ENCODE data around the gene COQ8A. TPM values are rescaled to one million over a fixed set of nuclear protein-coding genes. Genes with fewer than 3 reads are reported as not detected.
A peak's percentile ranks its signal among the peaks of the same experiment; 100 is the strongest.
"Not testable (repeated sequence)": the region's sequence is repeated elsewhere in the genome, so short reads cannot be mapped to it uniquely, and the experiment has no call there.

COQ8A gene
- polyA plus RNA-seq, 1 experiment, result 5.3 TPM

DNA sequence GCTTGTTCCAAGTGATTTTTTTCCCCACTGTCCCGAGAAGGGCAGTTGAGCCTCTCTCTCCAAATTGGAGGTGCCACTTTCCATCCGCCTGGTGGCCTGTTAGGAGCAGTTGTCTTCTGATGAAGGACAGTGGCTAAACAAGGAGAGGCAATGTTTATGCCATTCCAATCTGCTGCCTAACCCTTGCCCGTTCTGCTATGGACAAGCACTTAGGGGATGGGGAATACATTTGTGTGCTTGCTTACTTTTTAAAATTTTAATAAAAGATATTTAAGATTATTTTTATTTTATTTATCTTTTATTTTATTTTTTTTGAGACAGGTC, 12.0 kb downstream of the COQ8A start:
- no peak for DNase-seq (ENCODE audit: low read depth, low spot score)
- Histone ChIP-seq H3K9me3 (ENCODE audit: control insufficient read depth, insufficient read depth, low read length) (peaks cover 7% of the 10 kb centered on the region), H3K27me3 (ENCODE audit: control insufficient read depth, insufficient read depth, low read length) (no peaks in the 10 kb centered on the region), H3K4me3 (ENCODE audit: low read depth, low read length) (no peak overlapping the region), H3K27ac (ENCODE audit: low read depth, low read length) (no peak overlapping the region)
- ChIA-PET CTCF (no interaction called here), POLR2A (no interaction called here)
- TF ChIP-seq, protein P1, sequence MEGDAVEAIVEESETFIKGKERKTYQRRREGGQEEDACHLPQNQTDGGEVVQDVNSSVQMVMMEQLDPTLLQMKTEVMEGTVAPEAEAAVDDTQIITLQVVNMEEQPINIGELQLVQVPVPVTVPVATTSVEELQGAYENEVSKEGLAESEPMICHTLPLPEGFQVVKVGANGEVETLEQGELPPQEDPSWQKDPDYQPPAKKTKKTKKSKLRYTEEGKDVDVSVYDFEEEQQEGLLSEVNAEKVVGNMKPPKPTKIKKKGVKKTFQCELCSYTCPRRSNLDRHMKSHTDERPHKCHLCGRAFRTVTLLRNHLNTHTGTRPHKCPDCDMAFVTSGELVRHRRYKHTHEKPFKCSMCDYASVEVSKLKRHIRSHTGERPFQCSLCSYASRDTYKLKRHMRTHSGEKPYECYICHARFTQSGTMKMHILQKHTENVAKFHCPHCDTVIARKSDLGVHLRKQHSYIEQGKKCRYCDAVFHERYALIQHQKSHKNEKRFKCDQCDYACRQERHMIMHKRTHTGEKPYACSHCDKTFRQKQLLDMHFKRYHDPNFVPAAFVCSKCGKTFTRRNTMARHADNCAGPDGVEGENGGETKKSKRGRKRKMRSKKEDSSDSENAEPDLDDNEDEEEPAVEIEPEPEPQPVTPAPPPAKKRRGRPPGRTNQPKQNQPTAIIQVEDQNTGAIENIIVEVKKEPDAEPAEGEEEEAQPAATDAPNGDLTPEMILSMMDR (IDR thresholded peaks at IDR 0.05; ENCODE audit: low read depth, low read length), result no peak

DNA sequence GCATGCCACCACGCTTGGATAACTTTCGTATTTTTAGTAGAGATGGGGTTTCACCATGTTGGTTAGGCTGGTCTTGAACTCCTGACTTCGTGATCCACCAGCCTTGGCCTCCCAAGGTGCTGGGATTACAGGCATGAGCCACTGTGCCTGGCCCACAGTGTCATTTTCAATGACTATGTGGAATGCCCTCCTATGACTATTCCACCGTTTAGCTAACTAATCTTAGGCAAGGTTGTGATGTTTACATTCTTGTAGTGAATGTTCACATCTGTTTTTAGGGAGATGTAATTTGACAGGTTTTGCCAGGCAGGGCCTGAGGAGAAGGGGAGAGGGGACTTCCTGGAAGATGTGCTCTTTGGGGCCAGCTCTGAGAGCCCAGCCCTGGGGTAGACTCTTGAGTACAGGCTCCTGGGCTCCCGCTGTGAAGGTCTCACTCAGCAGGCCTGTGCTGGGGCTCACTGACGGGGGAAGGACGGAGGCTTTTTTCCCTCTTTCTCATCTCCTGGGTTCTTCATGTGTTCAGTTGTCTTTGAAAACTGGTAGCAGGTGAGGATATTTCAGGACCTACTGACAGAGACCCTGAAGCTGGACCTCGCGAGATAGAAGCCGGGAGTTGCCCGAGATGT, 13.2 kb downstream of the COQ8A start:
- Histone ChIP-seq H3K4me3 (ENCODE audit: low read depth, low read length) (no peak overlapping the region), H3K27ac (ENCODE audit: low read depth, low read length) (peak overlapping the region; percentile 21), H3K9me3 (ENCODE audit: control insufficient read depth, insufficient read depth, low read length) (peaks cover 10% of the 10 kb centered on the region), H3K27me3 (ENCODE audit: control insufficient read depth, insufficient read depth, low read length) (no peaks in the 10 kb centered on the region)
- ChIA-PET CTCF (no interaction called here), POLR2A (interaction anchor here (1.3 kb wide), 1 partner anchor 14 kb away, joined by 4 read pairs; no protein-coding TSS in a partner anchor)
- peak; percentile 13 for DNase-seq (ENCODE audit: low read depth, low spot score)
- TF ChIP-seq, protein P1 (IDR thresholded peaks at IDR 0.05; ENCODE audit: low read depth, low read length), result no peak

DNA sequence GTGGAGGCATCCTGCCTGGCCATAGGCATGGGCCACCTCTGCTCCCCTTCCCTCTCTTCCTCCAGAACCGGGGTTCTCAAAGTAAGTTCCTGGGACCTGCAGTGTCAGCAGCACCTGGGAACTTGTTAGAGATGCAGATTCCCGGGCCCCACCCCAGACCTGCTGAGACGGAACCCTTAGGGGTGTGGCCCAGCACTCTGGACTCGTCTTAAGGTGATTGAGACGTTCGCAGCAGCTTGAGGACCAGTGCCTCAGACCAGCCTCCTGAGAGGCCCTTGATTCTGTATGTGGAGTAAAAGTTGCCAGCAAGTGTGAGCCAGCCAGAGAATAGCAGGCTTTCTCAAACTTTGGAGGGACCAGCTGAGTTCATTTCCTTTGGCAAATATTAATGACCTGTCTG, 14.2 kb downstream of the COQ8A start:
- TF ChIP-seq, protein P1 (IDR thresholded peaks at IDR 0.05; ENCODE audit: low read depth, low read length), result no peak
- CTCF ChIA-PET, result no interaction called here
- H3K27ac ChIP-seq (ENCODE audit: low read depth, low read length), result no peak overlapping the region
- no peak for DNase-seq (ENCODE audit: low read depth, low spot score)
- no peak overlapping the region for H3K4me3 ChIP-seq (ENCODE audit: low read depth, low read length)
- H3K27me3 ChIP-seq (ENCODE audit: control insufficient read depth, insufficient read depth, low read length), result no peaks in the 10 kb centered on the region
- H3K9me3 ChIP-seq (ENCODE audit: control insufficient read depth, insufficient read depth, low read length), result peaks cover 12% of the 10 kb centered on the region
- POLR2A ChIA-PET, result no interaction called here

DNA sequence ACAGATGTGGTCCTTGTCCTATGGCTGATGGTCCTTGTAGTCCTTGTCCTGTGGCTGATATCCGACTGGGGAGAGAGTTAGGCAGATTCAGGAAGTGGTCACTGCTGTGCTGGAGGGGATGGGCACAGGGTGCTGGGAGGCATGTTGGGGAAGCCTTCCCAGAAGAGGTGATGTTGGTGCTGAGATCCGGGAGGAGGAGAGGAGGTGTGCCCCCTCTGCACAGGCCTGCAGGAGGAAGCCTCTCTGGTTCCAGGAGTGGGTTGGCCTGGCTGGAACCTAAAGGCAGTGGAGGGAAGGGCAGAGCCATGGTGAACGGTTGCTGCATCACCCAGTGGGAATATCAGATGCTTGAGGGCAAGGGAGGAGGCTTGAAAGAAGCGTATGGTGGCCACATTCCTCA, 14.7 kb downstream of the COQ8A start:
- POLR2A ChIA-PET, result no interaction called here
- TF ChIP-seq, protein P1 (IDR thresholded peaks at IDR 0.05; ENCODE audit: low read depth, low read length), result no peak
- CTCF ChIA-PET, result no interaction called here
- H3K4me3 ChIP-seq (ENCODE audit: low read depth, low read length), result no peak overlapping the region
- no peak overlapping the region for H3K27ac ChIP-seq (ENCODE audit: low read depth, low read length)
- H3K27me3 ChIP-seq (ENCODE audit: control insufficient read depth, insufficient read depth, low read length), result no peaks in the 10 kb centered on the region
- H3K9me3 ChIP-seq (ENCODE audit: control insufficient read depth, insufficient read depth, low read length), result peaks cover 12% of the 10 kb centered on the region
- no peak for DNase-seq (ENCODE audit: low read depth, low spot score)

DNA sequence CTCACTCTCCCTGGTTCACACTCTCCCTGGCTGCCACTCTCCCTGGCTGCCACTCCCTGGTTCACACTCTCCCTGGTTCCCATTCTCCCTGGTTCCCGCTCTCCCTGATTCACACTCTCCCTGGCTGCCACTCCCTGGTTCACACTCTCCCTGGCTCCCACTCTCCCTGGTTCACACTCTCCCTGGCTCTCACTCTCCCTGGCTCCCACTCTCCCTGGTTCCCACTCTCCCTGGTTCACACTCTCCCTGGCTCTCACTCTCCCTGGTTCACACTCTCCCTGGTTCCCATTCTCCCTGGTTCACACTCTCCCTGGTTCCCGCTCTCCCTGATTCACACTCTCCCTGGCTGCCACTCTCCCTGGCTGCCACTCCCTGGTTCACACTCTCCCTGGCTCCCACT, 15.8 kb downstream of the COQ8A start:
- H3K27ac ChIP-seq (ENCODE audit: low read depth, low read length); CTCF ChIA-PET; POLR2A ChIA-PET; H3K4me3 ChIP-seq (ENCODE audit: low read depth, low read length); H3K27me3 ChIP-seq (ENCODE audit: control insufficient read depth, insufficient read depth, low read length); DNase-seq (ENCODE audit: low read depth, low spot score): not testable (repeated sequence)
- peaks cover 15% of the 10 kb centered on the region for H3K9me3 ChIP-seq (ENCODE audit: control insufficient read depth, insufficient read depth, low read length)
